Spleen (tissue), 11 donors: ENCODE measurements around the gene RRBP1. TPM values are rescaled to one million over a fixed set of nuclear protein-coding genes. Genes with fewer than 3 reads are reported as not detected.

Experiments
- DNase-seq: peaks from one replicate; pipeline ENCODE4 v3.0.0-alpha.2; 2020
- H3K27ac ChIP-seq, 8 donors: fragments of 200-600 bp; sonication (generic) in 7 of 8; 1 replicate in 4 of 8; 2 replicates in 4 of 8; pipeline versions ENCODE4 v1.5.0 to v1.8.0; 2016 to 2021; ENCODE audit warnings: inconsistent platforms in 4 of 8, mild to moderate bottlenecking in 4 of 8, moderate library complexity in 1 of 8
- H3K27me3 ChIP-seq, 7 donors: fragments of 200-600 bp; sonication (generic) in 6 of 7; replicated peaks in 1 of 7; 1 replicate in 4 of 7; 2 replicates in 3 of 7; pipeline versions ENCODE4 v1.5.0 to v1.8.0; 2016 to 2021; ENCODE audit warnings: inconsistent platforms in 3 of 7, mild to moderate bottlenecking in 1 of 7
- H3K36me3 ChIP-seq, 6 donors: fragments of 200-600 bp; sonication (generic) in 5 of 6; 1 replicate in 4 of 6; 2 replicates in 2 of 6; pipeline versions ENCODE4 v1.5.0 to v1.8.0; 2016 to 2021; ENCODE audit warnings: inconsistent platforms in 2 of 6
- H3K4me1 ChIP-seq, 6 donors: fragments of 200-600 bp; sonication (generic) in 5 of 6; 1 replicate in 3 of 6; 2 replicates in 3 of 6; pipeline versions ENCODE4 v1.5.0 to v1.8.0; 2016 to 2021; ENCODE audit warnings: inconsistent platforms in 3 of 6
- H3K4me3 ChIP-seq, 8 donors: fragments of 200-600 bp; sonication (generic) in 7 of 8; 1 replicate in 4 of 8; 2 replicates in 4 of 8; pipeline versions ENCODE4 v1.5.0 to v1.8.0; 2016 to 2021; ENCODE audit warnings: inconsistent platforms in 4 of 8, mild to moderate bottlenecking in 4 of 8, moderate library complexity in 2 of 8
- H3K9me3 ChIP-seq, 8 donors: fragments of 200-600 bp; sonication (generic) in 7 of 8; 1 replicate in 4 of 8; 2 replicates in 4 of 8; pipeline versions ENCODE4 v1.5.0 to v1.8.0; 2016 to 2021; ENCODE audit warnings: inconsistent platforms in 4 of 8
- POLR2A ChIP-seq, 3 donors: fragments of 450-650 bp; IDR thresholded peaks; one replicate each; pipeline ENCODE4 v1.5.1; 2017; ENCODE audit warnings: antibody characterized with exemption in 3 of 3, mild to moderate bottlenecking in 1 of 3
- POLR2AphosphoS5 ChIP-seq, 3 donors: sonication (generic); formaldehyde crosslinking; IDR thresholded peaks; one replicate each; pipeline ENCODE4 v1.5.1; 2017; ENCODE audit warnings: antibody characterized with exemption in 3 of 3
- WGBS, 5 donors: extraction: QIAGEN DNeasy Blood & Tissue Kit in 3 of 5; methylation state at CpG; one replicate each; pipeline versions ENCODE4 v1.1.5 to v1.1.7; 2013 to 2018; 5-methylcytosine and 5-hydroxymethylcytosine counted together
- intact Hi-C: fragments of 100-400 bp; cut with DNase I; formaldehyde crosslinking; loops from one replicate; pipeline ENCODE4 v1.15.0; 2023; ENCODE audit warnings: low total_unique reads
- polyA plus RNA-seq, 3 donors: library from polyadenylated mRNA; stranded (reverse); fragments of 200-250 nt; gene quantifications; one replicate each; pipeline ENCODE4 v1.2.1, GENCODE V29; 2013
- total RNA-seq, 7 donors: library from RNA; depleted of rRNA in 3 of 7; stranded (reverse); fragments of >200 nt in 3 of 7; fragmentation: NEBNext Ultra II Directional in 4 of 7; extraction: Animal tissue kit (Norgen Biotek cat#: 25700) in 4 of 7; gene quantifications; one replicate each; pipeline versions ENCODE4 v1.1.0 to v1.2.1, GENCODE V29; 2016 to 2021
- TF ChIP-seq, protein P1 (sequence below), 11 experiments: fragments of 200-600 bp in 7 of 11; fragments of 450-650 bp in 4 of 11; sonication (generic) in 4 of 11; IDR thresholded peaks in 8 of 11; conservative IDR thresholded peaks in 3 of 11; 1 replicate in 7 of 11; 2 replicates in 4 of 11; pipeline versions ENCODE4 v1.4.0 to v1.8.0; 2016 to 2021; ENCODE audit warnings: antibody characterized with exemption in 11 of 11, inconsistent platforms in 4 of 11, mild to moderate bottlenecking in 1 of 11
- donor health status: healthy with polysubstance abuse.
- donor health status: DM: no; HTN: no; CAD: no; lungs with moderate emphysema.
- donor health status: DM: no; HTN: no; CAD: no.
- donor health status: Bipolar disorder and iron deficiency.
- donor health status: healthy.
- donor health status: DM: no; HTN: no; CAD: no.
- donor health status: DM: yes; HTN: yes; CAD: no.

The RRBP1 gene
- total and polyA plus RNA-seq, 10 donors, result 17.0 to 164 (median 114) TPM

DNA sequence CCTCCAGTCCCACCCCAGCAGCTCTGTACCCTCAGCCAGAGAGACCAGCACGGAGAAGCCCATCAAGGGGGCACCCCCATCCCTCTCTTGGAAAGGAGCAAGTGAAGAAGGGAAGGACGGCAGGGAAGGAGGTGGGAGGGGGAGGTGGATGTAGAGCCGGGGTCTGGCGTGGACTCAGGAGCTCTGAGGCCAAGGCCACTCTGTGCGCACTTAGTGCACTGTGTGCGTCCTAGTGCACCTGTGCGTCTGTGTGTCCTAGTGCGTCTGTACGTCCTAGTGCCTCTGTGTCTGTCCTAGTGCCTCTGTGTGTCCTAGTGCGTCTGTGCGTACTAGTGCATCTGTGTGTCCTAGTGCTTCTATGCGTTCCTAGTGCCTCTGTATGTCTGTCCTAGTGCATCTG, 58.0 kb downstream of the RRBP1 start:
- intact Hi-C loops, result no loop called here
- no peaks in the 10 kb centered on the region for H3K27me3 ChIP-seq
- no peaks in the 10 kb centered on the region for H3K9me3 ChIP-seq
- 93 to 97% (median 95%) methylated on average over 12 of the region's 12 CpGs for WGBS, 5 donors
- H3K4me1 ChIP-seq, result no peaks in the 10 kb centered on the region
- TF ChIP-seq, protein P1, sequence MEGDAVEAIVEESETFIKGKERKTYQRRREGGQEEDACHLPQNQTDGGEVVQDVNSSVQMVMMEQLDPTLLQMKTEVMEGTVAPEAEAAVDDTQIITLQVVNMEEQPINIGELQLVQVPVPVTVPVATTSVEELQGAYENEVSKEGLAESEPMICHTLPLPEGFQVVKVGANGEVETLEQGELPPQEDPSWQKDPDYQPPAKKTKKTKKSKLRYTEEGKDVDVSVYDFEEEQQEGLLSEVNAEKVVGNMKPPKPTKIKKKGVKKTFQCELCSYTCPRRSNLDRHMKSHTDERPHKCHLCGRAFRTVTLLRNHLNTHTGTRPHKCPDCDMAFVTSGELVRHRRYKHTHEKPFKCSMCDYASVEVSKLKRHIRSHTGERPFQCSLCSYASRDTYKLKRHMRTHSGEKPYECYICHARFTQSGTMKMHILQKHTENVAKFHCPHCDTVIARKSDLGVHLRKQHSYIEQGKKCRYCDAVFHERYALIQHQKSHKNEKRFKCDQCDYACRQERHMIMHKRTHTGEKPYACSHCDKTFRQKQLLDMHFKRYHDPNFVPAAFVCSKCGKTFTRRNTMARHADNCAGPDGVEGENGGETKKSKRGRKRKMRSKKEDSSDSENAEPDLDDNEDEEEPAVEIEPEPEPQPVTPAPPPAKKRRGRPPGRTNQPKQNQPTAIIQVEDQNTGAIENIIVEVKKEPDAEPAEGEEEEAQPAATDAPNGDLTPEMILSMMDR (IDR thresholded peaks at IDR 0.05 in 8 of 11, conservative IDR thresholded peaks at IDR 0.05 in 3 of 11), result no peak
- peak in 1 of 3 donors; percentile 14 for TF ChIP-seq POLR2AphosphoS5 (IDR thresholded peaks at IDR 0.05)
- H3K27ac ChIP-seq, result no peak overlapping the region
- peak; percentile 31 for DNase-seq
- H3K4me3 ChIP-seq, result no peak overlapping the region
- H3K36me3 ChIP-seq, result peaks cover 0 to 100% (median 98%) of the 10 kb centered on the region in 6 donors

DNA sequence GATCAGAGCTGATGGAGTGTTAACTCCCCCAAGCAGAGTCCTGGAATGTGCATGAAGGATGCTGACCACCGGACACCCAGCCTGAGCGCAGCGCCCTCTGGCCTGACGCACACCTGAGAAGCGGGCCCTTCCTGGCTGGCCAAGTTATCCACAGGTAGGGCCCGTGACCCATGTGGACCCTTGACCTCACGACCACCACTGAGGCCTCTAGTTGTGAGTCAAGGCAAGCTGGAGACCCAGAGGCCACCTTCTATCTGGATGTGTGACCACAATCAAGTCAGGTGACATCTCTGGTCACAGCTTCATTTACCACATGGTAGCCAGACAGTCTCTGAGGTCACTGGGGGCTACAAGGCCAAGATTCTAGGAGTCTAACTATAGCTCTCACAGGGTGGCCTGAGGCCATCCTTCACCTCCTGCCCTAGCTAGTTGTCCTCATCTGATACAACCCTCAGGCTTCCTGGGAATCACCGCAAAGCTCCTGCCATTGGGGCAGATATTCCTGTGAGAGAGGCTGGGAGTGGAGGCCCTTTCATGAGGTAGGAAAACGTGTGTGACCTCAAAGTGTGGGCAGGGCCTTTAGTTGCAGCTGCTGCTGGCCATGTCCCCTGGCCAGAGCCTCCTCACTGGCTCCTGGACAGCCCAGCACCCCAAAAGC, 59.1 kb downstream of the RRBP1 start:
- H3K4me3 ChIP-seq, result no peak overlapping the region
- no peaks in the 10 kb centered on the region for H3K9me3 ChIP-seq
- intact Hi-C loops, result no loop called here
- WGBS, 5 donors, result 83 to 100% (median 95%) methylated on average over 2 to 9 of the region's 9 CpGs
- DNase-seq, result peak; percentile 62
- no peak overlapping the region for H3K27ac ChIP-seq
- H3K27me3 ChIP-seq, result no peaks in the 10 kb centered on the region
- peaks cover 0 to 100% (median 98%) of the 10 kb centered on the region in 6 donors for H3K36me3 ChIP-seq
- TF ChIP-seq POLR2AphosphoS5 (IDR thresholded peaks at IDR 0.05), result peak in 1 of 3 donors; percentile 12
- TF ChIP-seq, protein P1 (IDR thresholded peaks at IDR 0.05 in 8 of 11, conservative IDR thresholded peaks at IDR 0.05 in 3 of 11), result no peak
- H3K4me1 ChIP-seq, result no peaks in the 10 kb centered on the region

DNA sequence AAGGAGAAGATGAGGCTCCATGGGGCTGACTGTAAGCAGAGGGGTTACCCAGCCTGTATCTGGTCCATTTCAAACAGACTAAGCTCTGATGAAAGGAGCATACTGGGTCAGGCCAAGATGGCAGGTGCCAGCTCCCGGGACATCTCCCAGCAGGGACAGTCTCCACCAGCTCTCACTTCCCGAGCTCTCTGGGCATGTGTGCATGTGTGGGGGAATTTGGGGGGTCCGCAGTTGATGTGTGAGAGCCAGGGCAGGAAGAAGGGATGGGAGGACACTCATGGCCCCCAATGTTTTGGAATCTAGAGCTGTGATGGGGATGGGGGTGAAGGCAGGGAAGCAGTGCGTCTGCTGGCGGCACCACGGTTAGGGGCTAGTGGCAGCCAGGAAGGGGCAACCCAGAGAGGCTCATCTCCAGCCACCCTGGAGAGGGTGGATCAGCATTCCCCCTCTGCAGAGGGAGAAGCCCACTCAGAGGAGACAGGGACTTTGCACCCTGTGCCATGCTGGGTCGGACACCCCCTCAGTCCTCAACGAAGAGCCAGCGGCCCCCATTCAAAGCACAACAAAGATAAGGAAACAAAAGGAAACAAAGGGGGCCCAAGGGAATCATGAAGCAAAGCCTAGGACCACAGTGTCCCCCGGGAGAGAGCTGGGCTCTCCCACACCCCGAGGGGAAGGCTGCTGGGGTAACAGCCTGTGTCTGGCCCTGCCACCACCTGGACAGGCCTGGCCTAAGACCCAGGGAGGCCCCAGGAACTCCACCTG, 59.8 kb downstream of the RRBP1 start:
- DNase-seq, result peak; percentile 55
- intact Hi-C loops, result no loop called here
- Histone ChIP-seq H3K36me3 (peaks cover 0 to 100% (median 98%) of the 10 kb centered on the region in 6 donors), H3K4me3 (no peak overlapping the region), H3K9me3 (no peaks in the 10 kb centered on the region), H3K27ac (no peak overlapping the region), H3K27me3 (no peaks in the 10 kb centered on the region), H3K4me1 (peaks cover 0 to 1% (median 0%) of the 10 kb centered on the region in 6 donors)
- TF ChIP-seq POLR2AphosphoS5 (IDR thresholded peaks at IDR 0.05), result no peak
- 80 to 94% (median 88%) methylated on average over 11 of the region's 11 CpGs for WGBS, 5 donors

DNA sequence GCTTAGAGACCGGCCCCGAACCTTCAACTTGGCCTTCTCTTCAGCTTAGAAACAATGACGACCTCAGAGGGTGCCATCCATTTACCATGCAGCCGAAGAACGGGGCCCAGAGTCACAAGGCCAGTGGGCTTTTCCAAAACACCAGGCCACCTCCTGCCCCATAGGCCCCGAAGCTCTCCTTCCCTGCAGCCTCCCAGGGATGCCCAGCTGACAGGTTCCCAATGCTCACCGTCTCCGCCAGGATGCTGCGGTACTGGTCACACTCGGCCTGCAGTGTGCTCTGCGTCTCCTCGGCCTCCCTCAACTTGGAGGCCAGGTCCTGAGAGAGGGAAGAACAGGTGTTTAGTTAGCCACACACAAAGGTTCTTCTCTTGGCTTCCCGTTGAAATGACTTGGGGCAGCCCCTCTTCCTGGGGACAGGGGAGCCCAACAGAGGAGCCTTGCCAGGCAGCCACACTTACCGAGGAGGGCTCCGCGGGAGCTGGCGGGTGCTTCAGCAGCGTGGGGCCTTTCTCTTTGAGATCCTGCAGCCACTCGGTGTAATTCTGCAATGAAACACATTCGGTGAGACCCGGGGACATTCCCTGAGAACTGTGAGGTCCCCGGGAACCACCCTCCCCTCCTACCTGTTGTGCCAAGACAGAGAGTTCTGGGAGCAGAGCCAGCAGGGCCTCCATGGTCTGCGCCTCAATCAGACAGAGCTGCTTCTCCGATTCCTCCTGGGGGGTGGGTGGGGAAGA, 60.6 kb downstream of the RRBP1 start:
- peaks cover 0 to 100% (median 97%) of the 10 kb centered on the region in 6 donors for H3K36me3 ChIP-seq
- no peak overlapping the region for H3K27ac ChIP-seq
- peaks cover 0 to 10% (median 0%) of the 10 kb centered on the region in 6 donors for H3K4me1 ChIP-seq
- intact Hi-C loops, result no loop called here
- H3K27me3 ChIP-seq, result no peaks in the 10 kb centered on the region
- no peak overlapping the region for H3K4me3 ChIP-seq
- DNase-seq, result peak; percentile 51
- TF ChIP-seq, protein P1 (IDR thresholded peaks at IDR 0.05 in 8 of 11, conservative IDR thresholded peaks at IDR 0.05 in 3 of 11), result no peak
- TF ChIP-seq POLR2A (IDR thresholded peaks at IDR 0.05), result no peak
- TF ChIP-seq POLR2AphosphoS5 (IDR thresholded peaks at IDR 0.05), result no peak
- WGBS, 5 donors, result 89 to 95% (median 93%) methylated on average over 24 of the region's 24 CpGs
- H3K9me3 ChIP-seq, result no peaks in the 10 kb centered on the region
